Measurements from ENCODE around the gene VRK1. TPM values are rescaled to one million over a fixed set of nuclear protein-coding genes. Genes with fewer than 3 reads are reported as not detected.

Gene VRK1
- total RNA-seq, 1 experiment from 2014 or later = 26.5 TPM

DNA sequence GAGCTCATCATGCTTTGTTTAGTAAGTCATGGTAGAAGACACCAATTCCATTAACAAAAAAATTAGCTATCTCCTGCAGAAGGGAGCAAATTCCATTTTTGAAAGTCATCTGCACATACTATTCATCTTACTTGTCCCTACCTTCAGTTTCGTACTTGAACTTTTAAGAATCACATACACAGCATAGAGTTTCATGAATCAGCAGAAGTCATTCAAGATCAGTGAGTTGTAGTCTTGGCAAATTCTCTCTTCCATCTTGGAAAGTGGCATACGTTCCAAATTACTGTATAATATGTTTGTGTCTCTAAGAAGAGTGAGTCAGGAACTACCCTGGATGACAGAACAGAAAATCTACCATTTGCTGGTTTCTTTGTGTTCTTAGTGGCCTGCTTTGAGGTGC lies 14.1 kb downstream of the VRK1 start:
- Histone ChIP-seq H3K27ac (ENCODE audit: low read length) (no peak overlapping the region), H3K4me1 (ENCODE audit: control insufficient read depth, insufficient read depth, low read length) (no peaks in the 10 kb centered on the region; the same call in 1 of the 2 replicates), H3K9me3 (ENCODE audit: control insufficient read depth, insufficient read depth, low read depth, low read length) (no peaks in the 10 kb centered on the region), H3K4me3 (ENCODE audit: low read depth in 2 of 2, low read length in 2 of 2) (no peak overlapping the region), H3K27me3 (ENCODE audit: control insufficient read depth, insufficient read depth, low read length) (no peaks in the 10 kb centered on the region), H3K36me3 (ENCODE audit: control insufficient read depth, insufficient read depth, low read length) (no peaks in the 10 kb centered on the region)
- CTCF ChIA-PET = no interaction called here
- DNase-seq (ENCODE audit: low read depth, low spot score) (no peak), ATAC-seq (no peak)
- intact Hi-C loops (cut with micrococcal nuclease; ENCODE audit: unreplicated experiment) = no loop called here
- no TSS peak for BruUV-seq (replicated peaks)
- POLR2A ChIA-PET = no interaction called here
- no peak for TF ChIP-seq POLR2AphosphoS5 (IDR thresholded peaks at IDR 0.05; ENCODE audit: low read depth, low read length)
- no peak for TF ChIP-seq SIN3A (IDR thresholded peaks at IDR 0.05; ENCODE audit: borderline replicate concordance, insufficient read depth, low read depth, low read length)
- TF ChIP-seq, protein P1, sequence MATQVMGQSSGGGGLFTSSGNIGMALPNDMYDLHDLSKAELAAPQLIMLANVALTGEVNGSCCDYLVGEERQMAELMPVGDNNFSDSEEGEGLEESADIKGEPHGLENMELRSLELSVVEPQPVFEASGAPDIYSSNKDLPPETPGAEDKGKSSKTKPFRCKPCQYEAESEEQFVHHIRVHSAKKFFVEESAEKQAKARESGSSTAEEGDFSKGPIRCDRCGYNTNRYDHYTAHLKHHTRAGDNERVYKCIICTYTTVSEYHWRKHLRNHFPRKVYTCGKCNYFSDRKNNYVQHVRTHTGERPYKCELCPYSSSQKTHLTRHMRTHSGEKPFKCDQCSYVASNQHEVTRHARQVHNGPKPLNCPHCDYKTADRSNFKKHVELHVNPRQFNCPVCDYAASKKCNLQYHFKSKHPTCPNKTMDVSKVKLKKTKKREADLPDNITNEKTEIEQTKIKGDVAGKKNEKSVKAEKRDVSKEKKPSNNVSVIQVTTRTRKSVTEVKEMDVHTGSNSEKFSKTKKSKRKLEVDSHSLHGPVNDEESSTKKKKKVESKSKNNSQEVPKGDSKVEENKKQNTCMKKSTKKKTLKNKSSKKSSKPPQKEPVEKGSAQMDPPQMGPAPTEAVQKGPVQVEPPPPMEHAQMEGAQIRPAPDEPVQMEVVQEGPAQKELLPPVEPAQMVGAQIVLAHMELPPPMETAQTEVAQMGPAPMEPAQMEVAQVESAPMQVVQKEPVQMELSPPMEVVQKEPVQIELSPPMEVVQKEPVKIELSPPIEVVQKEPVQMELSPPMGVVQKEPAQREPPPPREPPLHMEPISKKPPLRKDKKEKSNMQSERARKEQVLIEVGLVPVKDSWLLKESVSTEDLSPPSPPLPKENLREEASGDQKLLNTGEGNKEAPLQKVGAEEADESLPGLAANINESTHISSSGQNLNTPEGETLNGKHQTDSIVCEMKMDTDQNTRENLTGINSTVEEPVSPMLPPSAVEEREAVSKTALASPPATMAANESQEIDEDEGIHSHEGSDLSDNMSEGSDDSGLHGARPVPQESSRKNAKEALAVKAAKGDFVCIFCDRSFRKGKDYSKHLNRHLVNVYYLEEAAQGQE (IDR thresholded peaks at IDR 0.05; ENCODE audit: insufficient read depth in 1 of 2, low read depth in 2 of 2, low read length in 1 of 2) = no peak
- no peak for TF ChIP-seq CTCF (IDR thresholded peaks at IDR 0.05)
- no peak for TF ChIP-seq TCF7L2 (IDR thresholded peaks at IDR 0.05; ENCODE audit: low read depth, low read length)
- in situ Hi-C loops (cut with HindIII; ENCODE audit: low pct_unique_long_range_greater_than_20kb, low sequenced_read_pairs) = no loop called here

GRCh38 chr14:96811985-96812667 lies 14.9 kb downstream of the VRK1 start:
- ATAC-seq = no peak
- H3K4me1 ChIP-seq (ENCODE audit: control insufficient read depth, insufficient read depth, low read length) = no peaks in the 10 kb centered on the region
- no peaks in the 10 kb centered on the region for H3K36me3 ChIP-seq (ENCODE audit: control insufficient read depth, insufficient read depth, low read length)
- intact Hi-C loops (cut with micrococcal nuclease; ENCODE audit: unreplicated experiment) = no loop called here
- H3K9me3 ChIP-seq (ENCODE audit: control insufficient read depth, insufficient read depth, low read depth, low read length) = no peaks in the 10 kb centered on the region
- ChIA-PET POLR2A (no interaction called here), CTCF (no interaction called here)
- no peak overlapping the region for H3K4me3 ChIP-seq (ENCODE audit: low read depth in 2 of 2, low read length in 2 of 2)
- DNase-seq (ENCODE audit: low read depth, low spot score) = no peak
- no peak overlapping the region for H3K27ac ChIP-seq (ENCODE audit: low read length)
- H3K27me3 ChIP-seq (ENCODE audit: control insufficient read depth, insufficient read depth, low read length) = no peaks in the 10 kb centered on the region
- in situ Hi-C loops (cut with HindIII; ENCODE audit: low pct_unique_long_range_greater_than_20kb, low sequenced_read_pairs) = no loop called here
- no TSS peak for BruUV-seq (replicated peaks)
- TF ChIP-seq POLR2AphosphoS5 (IDR thresholded peaks at IDR 0.05; ENCODE audit: low read depth, low read length) (no peak), SIN3A (IDR thresholded peaks at IDR 0.05; ENCODE audit: borderline replicate concordance, insufficient read depth, low read depth, low read length) (no peak), TCF7L2 (IDR thresholded peaks at IDR 0.05; ENCODE audit: low read depth, low read length) (no peak), CTCF (IDR thresholded peaks at IDR 0.05) (no peak)
- TF ChIP-seq, protein P1 (IDR thresholded peaks at IDR 0.05; ENCODE audit: insufficient read depth in 1 of 2, low read depth in 2 of 2, low read length in 1 of 2) = no peak

Measured in Panc1 (cell line).